RWPE1 (cell line): ENCODE data around the gene AGT.

ENCODE experiments used
- CTCF ChIA-PET: fragments of 350-600 bp; sonication (Branson Sonifier 250); formaldehyde crosslinking; extraction: SDS; loops from one replicate; lab custom pipeline; 2021; lab: Yijun Ruan, JAX
- POLR2A ChIA-PET: fragments of 400-600 bp; formaldehyde crosslinking; extraction: SDS; loops from one replicate; lab custom pipeline; 2020; ENCODE audit warnings: antibody characterized with exemption; ENCODE audit not compliant: low non-redundant PET; lab: Yijun Ruan, JAX
- DNase-seq: peaks from one replicate; pipeline ENCODE4 v3.0.0; 2012; ENCODE audit warnings: low spot score
- H3K27ac ChIP-seq: fragments of 450-650 bp; 2 replicates; pipeline ENCODE4 v1.5.1; 2017
- TF ChIP-seq, protein P1 (sequence below): fragments of 450-650 bp; conservative IDR thresholded peaks from 2 replicates; pipeline ENCODE4 v1.5.1; 2017; ENCODE audit warnings: low read depth, mild to moderate bottlenecking

Gene AGT

GRCh38 chr1:230708631-230709580 is 5.0 kb downstream of the AGT start:
- TF ChIP-seq, protein P1, sequence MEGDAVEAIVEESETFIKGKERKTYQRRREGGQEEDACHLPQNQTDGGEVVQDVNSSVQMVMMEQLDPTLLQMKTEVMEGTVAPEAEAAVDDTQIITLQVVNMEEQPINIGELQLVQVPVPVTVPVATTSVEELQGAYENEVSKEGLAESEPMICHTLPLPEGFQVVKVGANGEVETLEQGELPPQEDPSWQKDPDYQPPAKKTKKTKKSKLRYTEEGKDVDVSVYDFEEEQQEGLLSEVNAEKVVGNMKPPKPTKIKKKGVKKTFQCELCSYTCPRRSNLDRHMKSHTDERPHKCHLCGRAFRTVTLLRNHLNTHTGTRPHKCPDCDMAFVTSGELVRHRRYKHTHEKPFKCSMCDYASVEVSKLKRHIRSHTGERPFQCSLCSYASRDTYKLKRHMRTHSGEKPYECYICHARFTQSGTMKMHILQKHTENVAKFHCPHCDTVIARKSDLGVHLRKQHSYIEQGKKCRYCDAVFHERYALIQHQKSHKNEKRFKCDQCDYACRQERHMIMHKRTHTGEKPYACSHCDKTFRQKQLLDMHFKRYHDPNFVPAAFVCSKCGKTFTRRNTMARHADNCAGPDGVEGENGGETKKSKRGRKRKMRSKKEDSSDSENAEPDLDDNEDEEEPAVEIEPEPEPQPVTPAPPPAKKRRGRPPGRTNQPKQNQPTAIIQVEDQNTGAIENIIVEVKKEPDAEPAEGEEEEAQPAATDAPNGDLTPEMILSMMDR: no peak
- CTCF ChIA-PET: interaction anchor here (0.5 kb wide), 1 partner anchor 631 kb away, joined by 4 read pairs; no protein-coding TSS in a partner anchor
- POLR2A ChIA-PET: no interaction called here
- no peak overlapping the region for H3K27ac ChIP-seq
- DNase-seq: peak; percentile 37

DNA sequence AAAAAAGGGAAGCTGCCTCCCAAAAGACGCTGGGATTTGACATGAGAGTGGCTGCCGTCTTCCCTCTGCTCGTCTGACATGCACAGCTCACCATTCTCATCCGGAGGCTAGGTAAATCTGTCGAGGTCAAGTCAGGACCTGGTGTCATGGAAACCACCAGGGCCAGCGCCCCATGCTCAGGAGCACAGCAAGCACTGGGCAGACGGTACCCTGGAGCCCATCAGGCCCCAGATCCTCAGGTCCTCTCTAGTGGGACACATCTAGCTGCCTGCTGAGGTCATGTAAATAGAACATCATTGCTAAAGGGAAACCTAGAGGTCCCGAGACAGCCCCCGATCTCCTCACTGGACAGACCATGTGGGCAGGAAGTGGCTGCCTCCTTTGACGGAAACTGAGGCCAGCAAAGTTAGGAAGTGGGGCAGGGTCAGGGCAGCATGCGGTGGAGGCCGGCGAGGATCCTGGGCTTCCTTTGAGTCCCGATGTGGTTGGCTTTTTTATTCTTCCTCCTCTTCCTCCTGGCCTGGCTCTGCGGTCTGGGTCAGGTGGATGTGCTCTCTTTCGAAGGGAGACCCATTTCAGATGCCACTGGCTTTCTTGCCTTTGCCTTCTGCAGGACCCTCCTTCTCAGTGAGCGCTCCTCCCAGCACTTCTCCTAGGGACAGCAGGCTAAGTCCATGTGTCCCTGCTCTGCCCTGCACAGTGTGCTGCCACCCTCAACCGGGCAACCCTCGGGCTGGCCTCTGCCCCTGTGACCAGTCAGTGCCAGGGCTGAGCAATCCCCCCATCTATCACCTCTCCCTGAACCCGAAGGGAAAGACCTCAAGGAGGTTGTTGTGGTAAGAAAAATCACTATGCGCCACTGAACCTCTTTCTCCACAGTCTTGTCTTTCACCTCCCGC is 5.9 kb downstream of the AGT start:
- ChIA-PET CTCF (interaction anchor here (0.6 kb wide), 1 partner anchor 843 kb away, joined by 4 read pairs; no protein-coding TSS in a partner anchor), POLR2A (no interaction called here)
- TF ChIP-seq, protein P1: no peak
- H3K27ac ChIP-seq: no peak overlapping the region
- DNase-seq: no peak

GRCh38 chr1:230706887-230707731 is 6.8 kb downstream of the AGT start:
- ChIA-PET POLR2A (no interaction called here), CTCF (interaction anchor here (0.6 kb wide), 1 partner anchor 844 kb away, joined by 4 read pairs; no protein-coding TSS in a partner anchor)
- TF ChIP-seq, protein P1: no peak
- no peak overlapping the region for H3K27ac ChIP-seq
- no peak for DNase-seq

- CTCF ChIA-PET: no interaction called here
- POLR2A ChIA-PET: no interaction called here
- TF ChIP-seq, protein P1: no peak
- no peak for DNase-seq
- no peak overlapping the region for H3K27ac ChIP-seq
These were observed 7.8 kb downstream of the AGT start for GRCh38 chr1:230706020-230706699.

DNA sequence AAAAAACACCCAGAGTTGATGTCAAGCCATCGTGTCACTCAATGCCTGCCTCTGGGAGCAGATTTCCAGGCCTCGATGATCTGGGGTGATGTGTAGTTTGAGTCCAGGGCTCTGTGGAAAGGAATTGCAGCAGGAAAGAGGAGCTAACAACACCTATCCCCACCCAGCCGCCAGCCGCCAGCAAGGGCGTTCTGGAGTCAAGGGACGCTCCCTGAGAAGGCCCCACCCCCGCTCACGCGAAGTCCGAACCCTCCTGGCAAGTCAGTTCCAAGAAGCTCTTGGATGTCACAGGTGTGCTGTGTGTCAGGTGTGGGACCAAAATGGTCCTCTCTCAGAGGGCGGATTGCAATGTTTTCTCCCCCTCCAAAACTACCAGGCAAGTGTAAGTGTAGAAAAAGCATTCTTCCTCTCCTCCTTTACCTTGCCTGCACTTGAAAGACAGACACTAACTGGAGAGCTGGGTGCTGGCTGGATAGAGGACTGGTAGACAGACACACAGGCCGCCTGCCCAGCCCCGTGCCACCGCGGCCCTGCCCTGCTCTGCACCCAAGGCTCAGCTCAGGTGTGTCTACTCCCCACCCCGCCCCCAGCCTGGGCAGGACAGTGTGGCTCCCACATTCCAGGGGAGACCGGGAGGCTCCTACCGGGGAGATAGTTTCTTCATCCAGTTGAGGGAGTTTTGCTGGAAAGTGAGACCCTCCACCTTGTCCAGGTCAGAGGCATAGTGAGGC is 8.5 kb downstream of the AGT start:
- no peak overlapping the region for H3K27ac ChIP-seq
- CTCF ChIA-PET: interaction anchor here (0.5 kb wide), 1 partner anchor 343 kb away, joined by 3 read pairs; no protein-coding TSS in a partner anchor
- TF ChIP-seq, protein P1: no peak
- no peak for DNase-seq
- POLR2A ChIA-PET: no interaction called here
